Activated T-cell treated with anti-CD3 and anti-CD28 coated beads for 24 hours (primary cell): Measurements from ENCODE around the gene SEMA5B.

Experiments
- DNase-seq: peaks from one replicate; pipeline ENCODE4 v3.0.0-alpha.2; 2020; ENCODE audit warnings: low read depth

Gene SEMA5B

GRCh38 chr3:123024056-123024455, 3.5 kb downstream of the SEMA5B start:
- no peak for DNase-seq

- no peak for DNase-seq
Measured at GRCh38 chr3:123021996-123022510, 5.5 kb downstream of the SEMA5B start.

- DNase-seq = no peak
Measured at GRCh38 chr3:123021388-123021787, 6.2 kb downstream of the SEMA5B start.

- DNase-seq = no peak
Measured at GRCh38 chr3:123020709-123021108, 6.9 kb downstream of the SEMA5B start.

GRCh38 chr3:123019591-123019990, 8.0 kb downstream of the SEMA5B start:
- no peak for DNase-seq

GRCh38 chr3:123019161-123019560, 8.4 kb downstream of the SEMA5B start:
- no peak for DNase-seq

GRCh38 chr3:123018683-123019082, 8.9 kb downstream of the SEMA5B start:
- DNase-seq = no peak

- no peak for DNase-seq
Measured at GRCh38 chr3:123015596-123015995, 12.0 kb downstream of the SEMA5B start.

GRCh38 chr3:123013876-123014275, 13.7 kb downstream of the SEMA5B start:
- no peak for DNase-seq

GRCh38 chr3:123012652-123013051, 14.9 kb downstream of the SEMA5B start:
- no peak for DNase-seq

- DNase-seq = no peak
Measured at GRCh38 chr3:123011447-123011846, 16.1 kb downstream of the SEMA5B start.

GRCh38 chr3:123008840-123009239, 18.7 kb downstream of the SEMA5B start:
- DNase-seq = no peak

- DNase-seq = no peak
Measured at GRCh38 chr3:123006609-123007008, 21.0 kb downstream of the SEMA5B start.

- no peak for DNase-seq
Measured at GRCh38 chr3:123005291-123005690, 22.3 kb downstream of the SEMA5B start.

- DNase-seq = no peak
Measured at GRCh38 chr3:123004201-123004918, 23.2 kb downstream of the SEMA5B start.

- DNase-seq = no peak
Measured at GRCh38 chr3:123002749-123003497, 24.6 kb downstream of the SEMA5B start.

- DNase-seq = no peak
Measured at GRCh38 chr3:123002100-123002748, 25.3 kb downstream of the SEMA5B start.

GRCh38 chr3:122998856-122999255, 28.7 kb downstream of the SEMA5B start:
- no peak for DNase-seq

GRCh38 chr3:122998206-122998605, 29.4 kb downstream of the SEMA5B start:
- DNase-seq = no peak

- DNase-seq = no peak
Measured at GRCh38 chr3:122996038-122996580, 31.5 kb downstream of the SEMA5B start.

GRCh38 chr3:122994954-122995353, 32.6 kb downstream of the SEMA5B start:
- no peak for DNase-seq

- DNase-seq = no peak
Measured at GRCh38 chr3:122993124-122993978, 34.2 kb downstream of the SEMA5B start.
